Endothelial cell of umbilical vein (primary cell): ENCODE results near the gene ASAP2. TPM values are rescaled to one million over a fixed set of nuclear protein-coding genes. Genes with fewer than 3 reads are reported as not detected.

ENCODE experiments used
- BruUV-seq: library from RNA; stranded (reverse); fragments of 400-500 nt; replicated peaks from 2 replicates; lab custom pipeline; 2021; lab: Mats Ljungman, UMichigan
- CTCF ChIA-PET: fragments of 300-600, 350-600 bp; sonication (Branson Sonifier 250); formaldehyde crosslinking; loops from one replicate; lab custom pipeline; 2021; ENCODE audit warnings: antibody characterized with exemption, inconsistent platforms; lab: Charles Lee
- POLR2A ChIA-PET: fragments of 300-600, 350-600 bp; sonication (Branson Sonifier 250); formaldehyde crosslinking; loops from one replicate; lab custom pipeline; 2021; ENCODE audit warnings: antibody characterized with exemption, inconsistent platforms; lab: Charles Lee
- DNase-seq: peaks from one replicate; pipeline ENCODE4 v3.0.0-alpha.2; 2011; ENCODE audit warnings: low read depth, low spot score
- FAIRE-seq: peaks from 2 replicates; lab custom pipeline; 2011; peaks lifted over from hg19 to GRCh38; lab: Jason Lieb, UNC
- H2AFZ ChIP-seq: 2 replicates; pipeline ENCODE4 v1.6.0; 2012; ENCODE audit warnings: low read depth, low read length, control low read depth, inconsistent platforms
- H3K27ac ChIP-seq: 2 replicates; pipeline ENCODE4 v1.5.1; 2011; ENCODE audit warnings: low read depth, mild to moderate bottlenecking, control low read depth, low read length, moderate library complexity; ENCODE audit not compliant: insufficient read depth
- H3K27me3 ChIP-seq, 2 experiments: 2 replicates each; pipeline versions ENCODE4 v1.6.0 to v1.6.1; 2011; ENCODE audit warnings: low read length in 2 of 2, mixed read lengths in 1 of 2; ENCODE audit not compliant: control insufficient read depth in 2 of 2, insufficient read depth in 2 of 2
- H3K36me3 ChIP-seq, 2 experiments: 2 replicates in 1 of 2; 3 replicates in 1 of 2; pipeline ENCODE4 v1.5.1; 2011; ENCODE audit warnings: low read length in 2 of 2, mild to moderate bottlenecking in 1 of 2, moderate library complexity in 1 of 2; ENCODE audit not compliant: control insufficient read depth in 2 of 2, insufficient read depth in 2 of 2; ENCODE audit errors: extremely low read depth in 1 of 2
- H3K4me1 ChIP-seq: 3 replicates; pipeline ENCODE4 v1.5.1; 2011; ENCODE audit warnings: mild to moderate bottlenecking, low read length; ENCODE audit not compliant: control insufficient read depth, insufficient read depth; ENCODE audit errors: extremely low read depth
- H3K4me2 ChIP-seq: 2 replicates; pipeline ENCODE4 v1.6.1; 2011; ENCODE audit warnings: low read length, control low read depth, mixed read lengths; ENCODE audit not compliant: insufficient read depth
- H3K4me3 ChIP-seq, 3 experiments: fragments of 200-600 bp in 1 of 3; sonication (generic), shearing (Covaris generic) in 1 of 3; replicated peaks in 1 of 3; 2 replicates each; pipeline ENCODE4 v1.5.1; 2011 to 2016; ENCODE audit warnings: control low read depth in 3 of 3, low read length in 3 of 3, mild to moderate bottlenecking in 2 of 3, inconsistent platforms in 1 of 3, low read depth in 1 of 3, moderate library complexity in 1 of 3; ENCODE audit not compliant: insufficient read depth in 1 of 3
- H3K79me2 ChIP-seq: 2 replicates; pipeline ENCODE4 v1.6.0; 2012; ENCODE audit warnings: low read length, inconsistent platforms; ENCODE audit not compliant: control insufficient read depth, insufficient read depth
- H3K9ac ChIP-seq: replicated peaks from 2 replicates; pipeline ENCODE3; 2011; ENCODE audit warnings: low read length, control low read depth; ENCODE audit not compliant: insufficient read depth; ENCODE audit errors: extremely low read depth
- H3K9me1 ChIP-seq: replicated peaks from 3 replicates; pipeline ENCODE4 v1.6.0; 2011; ENCODE audit warnings: mild to moderate bottlenecking, low read length; ENCODE audit not compliant: control insufficient read depth, insufficient read depth; ENCODE audit errors: extremely low read depth
- H3K9me3 ChIP-seq: replicated peaks from 2 replicates; pipeline ENCODE4 v1.5.1; 2012; ENCODE audit warnings: low read length, inconsistent platforms; ENCODE audit not compliant: control insufficient read depth, insufficient read depth
- H4K20me1 ChIP-seq: replicated peaks from 2 replicates; pipeline ENCODE3; 2011; ENCODE audit warnings: mild to moderate bottlenecking, low read length; ENCODE audit not compliant: control insufficient read depth, insufficient read depth; ENCODE audit errors: extremely low read depth
- FOS ChIP-seq: IDR thresholded peaks from 2 replicates; pipeline ENCODE4 v1.6.1; 2011; ENCODE audit warnings: mild to moderate bottlenecking, low read length, moderate library complexity, borderline replicate concordance; ENCODE audit not compliant: insufficient read depth
- GATA2 ChIP-seq: IDR thresholded peaks from 2 replicates; pipeline ENCODE4 v1.7.0; 2011; ENCODE audit warnings: low read depth, mild to moderate bottlenecking, moderate library complexity, mixed read lengths, low read length; ENCODE audit not compliant: insufficient read length, insufficient read depth
- JUN ChIP-seq: IDR thresholded peaks from 2 replicates; pipeline ENCODE4 v1.6.1; 2011; ENCODE audit warnings: borderline replicate concordance, low read depth; ENCODE audit not compliant: insufficient read length, insufficient read depth
- MAX ChIP-seq: IDR thresholded peaks from 2 replicates; pipeline ENCODE4 v1.6.1; 2011; ENCODE audit not compliant: insufficient read depth, insufficient read length
- MYC ChIP-seq: IDR thresholded peaks from one replicate; pipeline ENCODE4 v1.6.1; 2011; ENCODE audit warnings: mild to moderate bottlenecking, low read depth, low read length
- POLR2A ChIP-seq: IDR thresholded peaks from 2 replicates; pipeline ENCODE4 v1.6.1; 2012; ENCODE audit warnings: low read depth, mild to moderate bottlenecking, control low read depth, low read length
- POLR2AphosphoS5 ChIP-seq: IDR thresholded peaks from 2 replicates; pipeline ENCODE4 v1.6.1; 2012; ENCODE audit warnings: low read depth, mild to moderate bottlenecking, control low read depth, low read length, moderate library complexity; ENCODE audit not compliant: insufficient read depth
- dilution Hi-C: fragments of 300-500 bp; cut with MboI; formaldehyde crosslinking; loops from one replicate; pipeline ENCODE4 v1.15.0; 2019; ENCODE audit warnings: low sequenced_read_pairs; ENCODE audit not compliant: extremely low pct_ligation_motif_present
- intact Hi-C: fragments of 100-400 bp; cut with micrococcal nuclease; formaldehyde crosslinking; loops from one replicate; pipeline ENCODE4 v1.10.0; 2022
- polyA plus RNA-seq, 4 experiments: library from polyadenylated mRNA; depleted of rRNA in 3 of 4; stranded (reverse) in 3 of 4; unstranded in 1 of 4; fragments of >200 nt; gene quantifications; 2 replicates each; pipeline versions ENCODE4 v1.2.1 to v1.2.3, GENCODE V29; 2011 to 2012; ENCODE audit warnings: missing spikeins in 1 of 4
- total RNA-seq: library from RNA; stranded (reverse); gene quantifications from 2 replicates; pipeline ENCODE4 v1.2.3, GENCODE V29; 2021
- TF ChIP-seq, protein P1 (sequence below), 2 donors: IDR thresholded peaks; 1 replicate in 1 of 2; 2 replicates in 1 of 2; pipeline ENCODE4 v1.5.1; 2011; ENCODE audit warnings: low read length in 2 of 2, mild to moderate bottlenecking in 2 of 2, moderate library complexity in 2 of 2, control low read depth in 1 of 2, inconsistent platforms in 1 of 2, low read depth in 1 of 2; ENCODE audit not compliant: insufficient read depth in 1 of 2; ENCODE audit errors: extremely low read depth in 1 of 2

ASAP2 gene
- total and polyA plus RNA-seq, 2 donors (not counting 3 experiments of a cell fraction or from before 2014, with no cell fraction given) = 31.1 to 79.2 TPM

- H3K9me1 ChIP-seq = no peaks in the 10 kb centered on the region
- no peaks in the 10 kb centered on the region for H4K20me1 ChIP-seq
- no peak overlapping the region for H2AFZ ChIP-seq
- H3K4me3 ChIP-seq = no peak overlapping the region
- peaks cover 2% of the 10 kb centered on the region for H3K79me2 ChIP-seq
- CTCF ChIA-PET = interaction anchor here (0.9 to 3.2 kb wide), 5 partner anchors 8 to 208 kb away, joined by 3 to 6 read pairs (median 4); no protein-coding TSS in a partner anchor
- DNase-seq (peak; percentile 75), FAIRE-seq (peak; percentile 80)
- peak overlapping the region; percentile 26 for H3K9ac ChIP-seq
- TF ChIP-seq JUN (no peak), MYC (no peak), GATA2 (no peak), FOS (no peak), POLR2A (no peak), POLR2AphosphoS5 (no peak), MAX (no peak)
- TF ChIP-seq, protein P1, sequence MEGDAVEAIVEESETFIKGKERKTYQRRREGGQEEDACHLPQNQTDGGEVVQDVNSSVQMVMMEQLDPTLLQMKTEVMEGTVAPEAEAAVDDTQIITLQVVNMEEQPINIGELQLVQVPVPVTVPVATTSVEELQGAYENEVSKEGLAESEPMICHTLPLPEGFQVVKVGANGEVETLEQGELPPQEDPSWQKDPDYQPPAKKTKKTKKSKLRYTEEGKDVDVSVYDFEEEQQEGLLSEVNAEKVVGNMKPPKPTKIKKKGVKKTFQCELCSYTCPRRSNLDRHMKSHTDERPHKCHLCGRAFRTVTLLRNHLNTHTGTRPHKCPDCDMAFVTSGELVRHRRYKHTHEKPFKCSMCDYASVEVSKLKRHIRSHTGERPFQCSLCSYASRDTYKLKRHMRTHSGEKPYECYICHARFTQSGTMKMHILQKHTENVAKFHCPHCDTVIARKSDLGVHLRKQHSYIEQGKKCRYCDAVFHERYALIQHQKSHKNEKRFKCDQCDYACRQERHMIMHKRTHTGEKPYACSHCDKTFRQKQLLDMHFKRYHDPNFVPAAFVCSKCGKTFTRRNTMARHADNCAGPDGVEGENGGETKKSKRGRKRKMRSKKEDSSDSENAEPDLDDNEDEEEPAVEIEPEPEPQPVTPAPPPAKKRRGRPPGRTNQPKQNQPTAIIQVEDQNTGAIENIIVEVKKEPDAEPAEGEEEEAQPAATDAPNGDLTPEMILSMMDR (IDR thresholded peaks at IDR 0.05; ENCODE audit: extremely low read depth in 1 of 2, insufficient read depth in 1 of 2, low read depth in 1 of 2, low read length in 2 of 2) = no peak
- H3K36me3 ChIP-seq = peaks cover 18 to 36% of the 10 kb centered on the region in 2 experiments
- H3K27me3 ChIP-seq = no peaks in the 10 kb centered on the region
- no peaks in the 10 kb centered on the region for H3K9me3 ChIP-seq
- peak overlapping the region; percentile 33 for H3K27ac ChIP-seq
- peaks cover 7% of the 10 kb centered on the region for H3K4me1 ChIP-seq
- intact Hi-C loops = no loop called here
- no TSS peak for BruUV-seq
- POLR2A ChIA-PET = no interaction called here
- peak overlapping the region; percentile 1 for H3K4me2 ChIP-seq
- dilution Hi-C loops = no loop called here
These were observed 140.8 kb downstream of the ASAP2 start for GRCh38 chr2:9347411-9347881.
